K562 treated with DMSO at 1 percent for 24 hours (cell line): ENCODE measurements around the gene CDC42SE2. TPM values are rescaled to one million over a fixed set of nuclear protein-coding genes. Genes with fewer than 3 reads are reported as not detected.

Source experiments
- total RNA-seq: library from RNA; unstranded; fragments of 300-600 nt; gene quantifications from 2 replicates; pipeline ENCODE4 v1.2.3, GENCODE V29; 2022; ENCODE audit warnings: low read depth; ENCODE audit not compliant: insufficient read depth

The CDC42SE2 gene
- total RNA-seq, result 18.6 and 21.5 TPM in 2 replicates

GRCh38 chr5:131263648-131264450 lies at the start of gene CDC42SE2:
Gene CDC42SE2 (plus strand): TSS chr5:131264053. CDS start chr5:131359494, 95,441 bp downstream.

Other genes with a start within 250 kb of the CDC42SE2 start
- 304 and 329 TPM in 2 replicates for gene HINT1, start 98.8 kb upstream of the CDC42SE2 start, total RNA-seq
- 6.7 and 13.7 TPM in 2 replicates for gene LYRM7, start 93.1 kb upstream of the CDC42SE2 start, total RNA-seq